ENCODE results near the gene TGM4.
"Not testable (repeated sequence)": the region's sequence is repeated elsewhere in the genome, so short reads cannot be mapped to it uniquely, and the experiment has no call there.

Gene TGM4

DNA sequence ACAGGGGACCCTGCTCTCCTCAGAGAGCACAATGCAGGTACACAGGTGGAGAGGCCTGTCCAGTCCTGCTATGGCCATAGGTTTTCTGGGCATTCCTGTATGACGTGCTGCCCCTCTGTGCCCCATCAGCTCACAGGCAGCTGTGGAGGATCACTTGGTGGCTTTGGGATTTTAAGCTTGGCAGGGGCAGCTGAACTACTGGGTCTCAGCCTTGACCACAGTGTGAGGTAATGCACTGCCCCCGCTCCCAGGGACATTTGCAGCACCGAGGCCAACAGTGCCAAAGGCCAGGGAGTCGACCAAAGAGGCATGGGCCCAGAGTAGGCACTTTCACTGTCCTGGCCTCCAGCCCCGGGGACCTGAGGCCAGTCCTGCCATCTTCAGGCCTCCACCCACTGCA is 55.4 kb downstream of the TGM4 start:
- H3K4me1 ChIP-seq (ENCODE audit: control insufficient read depth, insufficient read depth, low read length, unreplicated experiment) = peaks cover under 1% of the 10 kb centered on the region
- H3K27ac ChIP-seq (ENCODE audit: low read depth, low read length) = no peak overlapping the region
- H3K4me3 ChIP-seq (ENCODE audit: low read depth, low read length) = no peak overlapping the region
- no peak overlapping the region for H2AFZ ChIP-seq (ENCODE audit: low read length, unreplicated experiment)
- H3K79me2 ChIP-seq (ENCODE audit: control insufficient read depth, insufficient read depth, low read length, unreplicated experiment) = no peaks in the 10 kb centered on the region
- H3K27me3 ChIP-seq (ENCODE audit: insufficient read depth, low read length) = no peaks in the 10 kb centered on the region
- H3K36me3 ChIP-seq (ENCODE audit: insufficient read depth, low read length) = no peaks in the 10 kb centered on the region; the same call in 1 of the 2 replicates

DNA sequence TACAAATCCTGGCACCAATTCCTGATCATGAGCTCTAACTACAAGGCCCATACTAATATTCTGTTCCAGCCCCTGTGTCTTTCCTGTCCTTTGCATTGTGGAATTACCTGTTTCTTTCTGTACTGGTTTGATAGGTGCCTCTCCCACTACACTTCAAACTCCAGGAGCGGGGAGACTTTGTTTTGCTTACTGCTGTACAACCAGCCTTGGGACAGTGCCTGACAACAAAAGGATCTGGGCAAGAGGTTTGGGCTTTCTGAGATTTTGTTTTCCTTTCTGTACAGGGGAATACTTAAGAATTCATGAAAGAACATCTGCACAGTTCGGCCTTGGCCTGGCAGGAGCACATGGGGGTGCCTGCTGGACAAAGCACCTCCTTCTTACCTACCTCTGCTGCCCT is 56.5 kb downstream of the TGM4 start:
- no peaks in the 10 kb centered on the region for H3K79me2 ChIP-seq (ENCODE audit: control insufficient read depth, insufficient read depth, low read length, unreplicated experiment)
- no peaks in the 10 kb centered on the region; the same call in 1 of the 2 replicates for H3K36me3 ChIP-seq (ENCODE audit: insufficient read depth, low read length)
- no peaks in the 10 kb centered on the region for H3K4me1 ChIP-seq (ENCODE audit: control insufficient read depth, insufficient read depth, low read length, unreplicated experiment)
- no peaks in the 10 kb centered on the region for H3K27me3 ChIP-seq (ENCODE audit: insufficient read depth, low read length)
- H3K4me3 ChIP-seq (ENCODE audit: low read depth, low read length) = no peak overlapping the region
- no peak overlapping the region for H2AFZ ChIP-seq (ENCODE audit: low read length, unreplicated experiment)
- H3K27ac ChIP-seq (ENCODE audit: low read depth, low read length) = no peak overlapping the region

DNA sequence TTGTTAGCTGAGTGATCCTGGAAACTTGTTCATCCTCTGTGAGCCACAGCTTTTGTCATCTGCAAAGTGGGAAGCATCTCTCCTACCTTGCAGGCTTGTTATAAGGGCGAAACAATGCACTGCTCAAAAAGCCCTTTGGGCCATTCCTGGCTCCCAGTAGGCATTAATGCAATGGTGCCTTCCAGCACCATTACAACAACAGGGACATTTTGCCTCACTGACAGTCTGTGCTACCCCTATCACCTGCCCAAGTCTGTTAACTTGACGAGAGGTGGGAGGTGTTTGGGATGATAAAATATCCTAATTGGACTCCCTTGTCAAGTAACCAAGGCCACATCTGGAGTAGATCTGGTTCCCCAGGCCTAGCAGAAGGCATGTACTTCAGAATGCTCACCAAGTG is 57.4 kb downstream of the TGM4 start:
- no peak overlapping the region for H2AFZ ChIP-seq (ENCODE audit: low read length, unreplicated experiment)
- H3K36me3 ChIP-seq (ENCODE audit: insufficient read depth, low read length) = peaks cover 5% of the 10 kb centered on the region
- no peak overlapping the region for H3K27ac ChIP-seq (ENCODE audit: low read depth, low read length)
- H3K4me3 ChIP-seq (ENCODE audit: low read depth, low read length) = no peak overlapping the region
- no peaks in the 10 kb centered on the region for H3K27me3 ChIP-seq (ENCODE audit: insufficient read depth, low read length)
- H3K79me2 ChIP-seq (ENCODE audit: control insufficient read depth, insufficient read depth, low read length, unreplicated experiment) = no peaks in the 10 kb centered on the region
- H3K4me1 ChIP-seq (ENCODE audit: control insufficient read depth, insufficient read depth, low read length, unreplicated experiment) = no peaks in the 10 kb centered on the region

GRCh38 chr3:44932271-44932670 is 57.9 kb downstream of the TGM4 start:
- Histone ChIP-seq H3K79me2 (ENCODE audit: control insufficient read depth, insufficient read depth, low read length, unreplicated experiment) (no peaks in the 10 kb centered on the region), H3K27me3 (ENCODE audit: insufficient read depth, low read length) (no peaks in the 10 kb centered on the region), H3K4me3 (ENCODE audit: low read depth, low read length) (no peak overlapping the region), H3K27ac (ENCODE audit: low read depth, low read length) (no peak overlapping the region), H3K4me1 (ENCODE audit: control insufficient read depth, insufficient read depth, low read length, unreplicated experiment) (no peaks in the 10 kb centered on the region), H3K36me3 (ENCODE audit: insufficient read depth, low read length) (peaks cover 5% of the 10 kb centered on the region), H2AFZ (ENCODE audit: low read length, unreplicated experiment) (no peak overlapping the region)

DNA sequence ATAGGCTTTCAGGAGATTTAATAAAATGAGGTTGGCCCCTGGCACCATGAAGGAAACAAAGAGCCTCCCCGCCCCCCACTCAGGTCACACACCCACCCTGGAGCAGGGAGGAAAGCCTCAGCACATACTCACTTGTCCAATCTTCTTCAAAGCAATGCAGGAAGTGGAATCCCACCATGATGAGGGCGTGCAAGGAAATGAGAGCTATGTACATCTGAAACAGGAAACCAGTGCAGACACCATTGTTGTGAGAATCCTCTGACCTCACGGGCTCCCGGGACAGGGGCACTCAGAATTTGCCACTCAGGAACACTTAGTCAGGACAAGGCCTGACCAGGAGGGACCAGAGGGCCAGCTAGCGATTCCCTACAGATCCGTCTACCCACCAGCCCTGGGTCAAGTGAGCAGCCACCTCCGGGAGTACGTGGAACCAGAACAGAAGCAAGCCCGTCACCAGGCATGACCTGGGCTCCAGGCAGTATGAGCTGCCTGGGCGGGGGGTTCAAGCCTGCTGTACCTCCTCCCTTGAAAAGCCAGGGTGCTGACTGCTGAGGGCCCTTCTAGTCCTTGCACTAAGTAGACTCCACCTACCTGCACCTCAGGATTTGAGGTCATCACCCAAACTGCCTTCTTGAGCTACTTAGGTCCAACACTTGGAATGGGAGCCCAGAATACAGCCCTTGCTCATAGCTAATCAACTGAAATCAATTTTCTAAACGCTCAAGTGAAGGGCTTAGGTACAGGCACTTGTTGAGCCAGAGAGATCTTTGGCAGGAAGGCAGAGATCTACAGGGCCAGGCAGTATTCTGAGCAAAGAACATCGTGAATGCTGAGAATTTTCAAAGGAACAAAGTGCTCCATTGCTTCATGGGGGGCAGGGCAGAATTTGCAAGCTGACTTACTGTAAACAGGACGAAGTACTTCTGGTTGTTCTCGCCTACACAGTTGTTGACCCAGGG is 58.9 kb downstream of the TGM4 start:
- Histone ChIP-seq H3K4me1 (ENCODE audit: control insufficient read depth, insufficient read depth, low read length, unreplicated experiment) (no peaks in the 10 kb centered on the region), H3K27me3 (ENCODE audit: insufficient read depth, low read length) (no peaks in the 10 kb centered on the region), H3K36me3 (ENCODE audit: insufficient read depth, low read length) (peaks cover 5% of the 10 kb centered on the region), H3K27ac (ENCODE audit: low read depth, low read length) (no peak overlapping the region), H2AFZ (ENCODE audit: low read length, unreplicated experiment) (no peak overlapping the region), H3K79me2 (ENCODE audit: control insufficient read depth, insufficient read depth, low read length, unreplicated experiment) (no peaks in the 10 kb centered on the region), H3K4me3 (ENCODE audit: low read depth, low read length) (no peak overlapping the region)

- no peak overlapping the region for H2AFZ ChIP-seq (ENCODE audit: low read length, unreplicated experiment)
- peaks cover 22% of the 10 kb centered on the region for H3K36me3 ChIP-seq (ENCODE audit: insufficient read depth, low read length)
- no peaks in the 10 kb centered on the region for H3K79me2 ChIP-seq (ENCODE audit: control insufficient read depth, insufficient read depth, low read length, unreplicated experiment)
- no peaks in the 10 kb centered on the region for H3K27me3 ChIP-seq (ENCODE audit: insufficient read depth, low read length)
- H3K27ac ChIP-seq (ENCODE audit: low read depth, low read length) = no peak overlapping the region
- peaks cover 17% of the 10 kb centered on the region for H3K4me1 ChIP-seq (ENCODE audit: control insufficient read depth, insufficient read depth, low read length, unreplicated experiment)
- H3K4me3 ChIP-seq (ENCODE audit: low read depth, low read length) = no peak overlapping the region
Measured at GRCh38 chr3:44939581-44940036, 65.2 kb downstream of the TGM4 start.

DNA sequence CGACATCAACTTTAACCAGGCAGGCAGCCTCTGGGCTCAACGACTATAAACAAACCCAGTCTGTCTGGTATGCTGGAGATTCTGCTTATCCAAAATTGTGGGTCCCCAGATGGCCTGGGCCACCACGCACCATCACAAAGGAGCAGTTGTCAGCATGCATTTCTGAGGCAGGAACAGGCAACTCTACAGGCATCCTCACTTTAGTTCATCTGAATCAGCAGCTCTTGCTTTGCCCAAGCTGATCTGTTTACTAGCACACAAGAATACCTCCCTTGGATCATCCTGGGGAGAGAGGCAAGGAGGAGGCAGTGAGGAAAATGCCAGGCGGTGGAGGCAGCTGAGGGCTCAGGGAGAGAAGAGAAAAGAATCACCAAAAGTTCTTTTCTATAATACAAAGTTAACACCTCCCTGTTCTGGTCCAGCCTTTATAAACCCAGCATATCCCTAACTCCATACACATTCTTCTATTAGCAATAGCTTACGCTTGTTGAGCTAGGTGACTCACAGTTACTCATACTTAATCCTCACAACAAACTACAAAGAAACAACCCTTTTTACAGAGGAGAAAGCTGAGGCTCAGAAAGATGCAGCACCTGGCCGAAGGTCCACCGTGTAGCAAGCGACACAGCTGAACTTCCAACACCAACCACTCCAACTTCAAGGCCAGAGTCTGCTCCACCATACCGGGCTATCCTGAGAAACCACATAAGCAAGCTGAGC is 68.0 kb downstream of the TGM4 start:
- no peak overlapping the region for H3K4me3 ChIP-seq (ENCODE audit: low read depth, low read length)
- H2AFZ ChIP-seq (ENCODE audit: low read length, unreplicated experiment) = no peak overlapping the region
- no peaks in the 10 kb centered on the region for H3K27me3 ChIP-seq (ENCODE audit: insufficient read depth, low read length)
- H3K4me1 ChIP-seq (ENCODE audit: control insufficient read depth, insufficient read depth, low read length, unreplicated experiment) = peaks cover 17% of the 10 kb centered on the region
- H3K27ac ChIP-seq (ENCODE audit: low read depth, low read length) = peak overlapping the region; percentile 42; the same call in 1 of the 2 replicates
- H3K79me2 ChIP-seq (ENCODE audit: control insufficient read depth, insufficient read depth, low read length, unreplicated experiment) = no peaks in the 10 kb centered on the region
- H3K36me3 ChIP-seq (ENCODE audit: insufficient read depth, low read length) = peaks cover 17% of the 10 kb centered on the region; the same call in 1 of the 2 replicates

DNA sequence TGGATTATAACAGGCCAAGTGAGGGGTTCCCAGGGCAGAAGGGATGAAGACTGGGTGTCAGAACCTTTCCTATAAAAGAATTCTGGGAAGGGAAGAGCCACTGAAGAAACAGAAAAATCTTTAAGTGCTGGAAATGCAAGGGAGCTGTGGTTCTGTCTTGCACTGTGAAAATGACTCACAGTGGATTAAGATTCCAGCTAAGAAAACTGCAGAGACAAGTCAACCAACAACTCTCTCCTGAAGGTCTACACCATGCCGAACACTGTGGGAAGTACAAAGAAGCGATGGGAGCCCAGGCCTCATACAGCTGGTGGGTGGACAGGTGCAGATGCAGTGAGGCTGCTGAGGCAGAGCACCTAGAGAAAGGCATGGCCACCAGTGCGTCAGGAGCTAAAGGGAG is 73.8 kb downstream of the TGM4 start:
- no peak overlapping the region for H2AFZ ChIP-seq (ENCODE audit: low read length, unreplicated experiment)
- H3K4me1 ChIP-seq (ENCODE audit: control insufficient read depth, insufficient read depth, low read length, unreplicated experiment) = no peaks in the 10 kb centered on the region
- H3K36me3 ChIP-seq (ENCODE audit: insufficient read depth, low read length) = 0 out of 2 replicates have a peak, but pooled peaks cover under 1% of the 10 kb centered on the region
- H3K27ac ChIP-seq (ENCODE audit: low read depth, low read length) = no peak overlapping the region
- H3K4me3 ChIP-seq (ENCODE audit: low read depth, low read length) = no peak overlapping the region
- H3K27me3 ChIP-seq (ENCODE audit: insufficient read depth, low read length) = no peaks in the 10 kb centered on the region
- no peaks in the 10 kb centered on the region for H3K79me2 ChIP-seq (ENCODE audit: control insufficient read depth, insufficient read depth, low read length, unreplicated experiment)

- not testable (repeated sequence) for H3K27ac ChIP-seq (ENCODE audit: low read depth, low read length); H3K4me1 ChIP-seq (ENCODE audit: control insufficient read depth, insufficient read depth, low read length, unreplicated experiment); H3K27me3 ChIP-seq (ENCODE audit: insufficient read depth, low read length); H3K79me2 ChIP-seq (ENCODE audit: control insufficient read depth, insufficient read depth, low read length, unreplicated experiment); H3K4me3 ChIP-seq (ENCODE audit: low read depth, low read length); H2AFZ ChIP-seq (ENCODE audit: low read length, unreplicated experiment); H3K36me3 ChIP-seq (ENCODE audit: insufficient read depth, low read length)
Measured at GRCh38 chr3:44949770-44950169, 75.4 kb downstream of the TGM4 start.

- Histone ChIP-seq H3K27ac (ENCODE audit: low read depth, low read length) (no peak overlapping the region), H3K4me3 (ENCODE audit: low read depth, low read length) (no peak overlapping the region), H3K36me3 (ENCODE audit: insufficient read depth, low read length) (no peaks in the 10 kb centered on the region), H2AFZ (ENCODE audit: low read length, unreplicated experiment) (no peak overlapping the region), H3K4me1 (ENCODE audit: control insufficient read depth, insufficient read depth, low read length, unreplicated experiment) (peaks cover 8% of the 10 kb centered on the region), H3K79me2 (ENCODE audit: control insufficient read depth, insufficient read depth, low read length, unreplicated experiment) (no peaks in the 10 kb centered on the region), H3K27me3 (ENCODE audit: insufficient read depth, low read length) (no peaks in the 10 kb centered on the region)
Measured at GRCh38 chr3:44950275-44950734, 75.9 kb downstream of the TGM4 start.

Data from ACC112 (cell line).